Panc1 (cell line): ENCODE results near the gene ASPHD1. TPM values are rescaled to one million over a fixed set of nuclear protein-coding genes. Genes with fewer than 3 reads are reported as not detected.

Source experiments
- ATAC-seq: fragments of 200-7000 bp; cut with Tn5 transposase; 2 replicates; pipeline ENCODE4 v1.9.1; 2020; ENCODE audit warnings: mild to moderate bottlenecking, moderate library complexity
- BruUV-seq: library from RNA; stranded (reverse); fragments of 400-500 nt; replicated peaks from 2 replicates; lab custom pipeline; 2021; lab: Mats Ljungman, UMichigan
- CTCF ChIA-PET: fragments of 300-600 bp; sonication (Branson Sonifier 250); formaldehyde crosslinking; loops from one replicate; lab custom pipeline; 2022; ENCODE audit warnings: antibody characterized with exemption; lab: Charles Lee
- POLR2A ChIA-PET: fragments of 300-600 bp; sonication (Branson Sonifier 250); formaldehyde crosslinking; loops from one replicate; lab custom pipeline; 2022; ENCODE audit warnings: antibody characterized with exemption; lab: Charles Lee
- DNase-seq: peaks from one replicate; pipeline ENCODE4 v3.0.0-alpha.2; 2010; ENCODE audit warnings: low read depth, low spot score
- H3K27ac ChIP-seq: 2 replicates; pipeline ENCODE4 v1.5.1; 2011; ENCODE audit warnings: mild to moderate bottlenecking, low read length, inconsistent platforms
- H3K27me3 ChIP-seq: fragments of 200-500 bp; sonication (Bioruptor generic); 2 replicates; pipeline ENCODE4 v1.6.0; 2014; ENCODE audit warnings: low read length, inconsistent platforms; ENCODE audit not compliant: control insufficient read depth, insufficient read depth
- H3K36me3 ChIP-seq: fragments of 200-500 bp; sonication (Bioruptor generic); 2 replicates; pipeline ENCODE4 v1.5.1; 2014; ENCODE audit warnings: inconsistent platforms, mild to moderate bottlenecking, low read length, moderate library complexity; ENCODE audit not compliant: control insufficient read depth, insufficient read depth
- H3K4me1 ChIP-seq: 2 replicates; pipeline ENCODE4 v1.5.1; 2011; ENCODE audit warnings: inconsistent platforms, mild to moderate bottlenecking, low read length, moderate library complexity; ENCODE audit not compliant: control insufficient read depth, insufficient read depth
- H3K4me3 ChIP-seq, 2 experiments: 2 replicates each; pipeline ENCODE4 v1.5.1; 2011 to 2012; ENCODE audit warnings: low read depth in 2 of 2, low read length in 2 of 2, mild to moderate bottlenecking in 2 of 2, inconsistent platforms in 1 of 2, moderate library complexity in 1 of 2
- H3K9me3 ChIP-seq: fragments of 200-500 bp; sonication (Bioruptor generic); 2 replicates; pipeline ENCODE4 v1.5.1; 2014; ENCODE audit warnings: low read depth, mild to moderate bottlenecking, inconsistent platforms, low read length, moderate library complexity; ENCODE audit not compliant: control insufficient read depth, insufficient read depth
- POLR2AphosphoS5 ChIP-seq: IDR thresholded peaks from 2 replicates; pipeline ENCODE4 v1.6.1; 2012; ENCODE audit warnings: mild to moderate bottlenecking, low read depth, low read length, moderate library complexity
- SIN3A ChIP-seq: IDR thresholded peaks from 2 replicates; pipeline ENCODE4 v1.6.1; 2012; ENCODE audit warnings: low read depth, mild to moderate bottlenecking, low read length, moderate library complexity, borderline replicate concordance; ENCODE audit not compliant: insufficient read depth
- TCF7L2 ChIP-seq: IDR thresholded peaks from 2 replicates; pipeline ENCODE4 v1.6.1; 2011; ENCODE audit warnings: mild to moderate bottlenecking, low read depth, low read length, inconsistent platforms
- in situ Hi-C: cut with HindIII; loops from 2 replicates; pipeline ENCODE4 v1.10.0; 2016; ENCODE audit warnings: low sequenced_read_pairs, low pct_unique_long_range_greater_than_20kb
- intact Hi-C: fragments of 100-400 bp; cut with micrococcal nuclease; formaldehyde crosslinking; loops from one replicate; pipeline ENCODE4 v1.10.0; 2022; ENCODE audit not compliant: unreplicated experiment
- total RNA-seq: library from RNA; stranded (reverse); gene quantifications from one replicate; pipeline ENCODE4 v1.2.1, GENCODE V29; 2021; ENCODE audit not compliant: unreplicated experiment
- TF ChIP-seq, protein P1 (sequence below), 2 experiments: IDR thresholded peaks; 2 replicates each; pipeline ENCODE4 v1.6.1; 2011 to 2012; ENCODE audit warnings: low read depth in 2 of 2, control low read depth in 1 of 2, low read length in 1 of 2, mild to moderate bottlenecking in 1 of 2, moderate library complexity in 1 of 2; ENCODE audit not compliant: insufficient read depth in 1 of 2
- TF ChIP-seq, protein P2 (sequence below): fragments of 450-650 bp; IDR thresholded peaks from 2 replicates; pipeline ENCODE4 v1.5.1; 2017; ENCODE audit warnings: mild to moderate bottlenecking

Gene ASPHD1
- total RNA-seq, 1 experiment from 2014 or later = 87.0 TPM

DNA sequence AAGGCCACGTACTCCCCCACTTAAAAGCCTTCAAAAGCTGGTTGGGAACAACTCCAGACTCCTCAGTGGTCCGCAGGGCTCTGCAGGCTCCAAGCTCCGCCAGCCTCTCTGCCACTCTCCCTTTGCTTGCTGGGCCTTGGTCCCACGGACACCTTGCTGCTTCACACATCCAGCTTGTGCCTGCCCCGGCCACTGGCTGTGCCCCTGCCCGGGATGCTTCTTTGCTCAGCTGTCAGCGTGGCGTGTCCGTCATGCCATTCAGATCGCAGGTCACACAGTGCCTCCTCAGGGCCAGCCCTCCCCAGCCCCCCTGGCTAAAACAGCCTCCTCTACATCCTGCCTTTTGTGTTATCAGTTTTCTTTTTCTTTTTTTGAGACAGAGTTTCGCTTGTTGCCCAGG, 11.8 kb downstream of the ASPHD1 start:
- Histone ChIP-seq H3K4me1 (no peaks in the 10 kb centered on the region), H3K27ac (no peak overlapping the region), H3K27me3 (no peaks in the 10 kb centered on the region), H3K9me3 (no peaks in the 10 kb centered on the region), H3K36me3 (no peaks in the 10 kb centered on the region), H3K4me3 (no peak overlapping the region)
- DNase-seq = no peak
- peak; percentile 7; the same call in 1 of the 2 replicates for ATAC-seq
- in situ Hi-C loops (no loop called here), intact Hi-C loops (loop anchor here (10.0 kb wide), 1 partner anchor 113 kb away; the partner anchor contains the start of gene C16orf92)
- ChIA-PET POLR2A (no interaction called here), CTCF (no interaction called here)
- no TSS peak for BruUV-seq
- no peak for TF ChIP-seq SIN3A
- TF ChIP-seq POLR2AphosphoS5 = 0 out of 2 replicates have a peak, but pooled peaks have one; percentile 17
- TF ChIP-seq, protein P1, sequence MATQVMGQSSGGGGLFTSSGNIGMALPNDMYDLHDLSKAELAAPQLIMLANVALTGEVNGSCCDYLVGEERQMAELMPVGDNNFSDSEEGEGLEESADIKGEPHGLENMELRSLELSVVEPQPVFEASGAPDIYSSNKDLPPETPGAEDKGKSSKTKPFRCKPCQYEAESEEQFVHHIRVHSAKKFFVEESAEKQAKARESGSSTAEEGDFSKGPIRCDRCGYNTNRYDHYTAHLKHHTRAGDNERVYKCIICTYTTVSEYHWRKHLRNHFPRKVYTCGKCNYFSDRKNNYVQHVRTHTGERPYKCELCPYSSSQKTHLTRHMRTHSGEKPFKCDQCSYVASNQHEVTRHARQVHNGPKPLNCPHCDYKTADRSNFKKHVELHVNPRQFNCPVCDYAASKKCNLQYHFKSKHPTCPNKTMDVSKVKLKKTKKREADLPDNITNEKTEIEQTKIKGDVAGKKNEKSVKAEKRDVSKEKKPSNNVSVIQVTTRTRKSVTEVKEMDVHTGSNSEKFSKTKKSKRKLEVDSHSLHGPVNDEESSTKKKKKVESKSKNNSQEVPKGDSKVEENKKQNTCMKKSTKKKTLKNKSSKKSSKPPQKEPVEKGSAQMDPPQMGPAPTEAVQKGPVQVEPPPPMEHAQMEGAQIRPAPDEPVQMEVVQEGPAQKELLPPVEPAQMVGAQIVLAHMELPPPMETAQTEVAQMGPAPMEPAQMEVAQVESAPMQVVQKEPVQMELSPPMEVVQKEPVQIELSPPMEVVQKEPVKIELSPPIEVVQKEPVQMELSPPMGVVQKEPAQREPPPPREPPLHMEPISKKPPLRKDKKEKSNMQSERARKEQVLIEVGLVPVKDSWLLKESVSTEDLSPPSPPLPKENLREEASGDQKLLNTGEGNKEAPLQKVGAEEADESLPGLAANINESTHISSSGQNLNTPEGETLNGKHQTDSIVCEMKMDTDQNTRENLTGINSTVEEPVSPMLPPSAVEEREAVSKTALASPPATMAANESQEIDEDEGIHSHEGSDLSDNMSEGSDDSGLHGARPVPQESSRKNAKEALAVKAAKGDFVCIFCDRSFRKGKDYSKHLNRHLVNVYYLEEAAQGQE (IDR thresholded peaks at IDR 0.05; ENCODE audit: insufficient read depth in 1 of 2, low read depth in 2 of 2, low read length in 1 of 2) = no peak
- TF ChIP-seq, protein P2, sequence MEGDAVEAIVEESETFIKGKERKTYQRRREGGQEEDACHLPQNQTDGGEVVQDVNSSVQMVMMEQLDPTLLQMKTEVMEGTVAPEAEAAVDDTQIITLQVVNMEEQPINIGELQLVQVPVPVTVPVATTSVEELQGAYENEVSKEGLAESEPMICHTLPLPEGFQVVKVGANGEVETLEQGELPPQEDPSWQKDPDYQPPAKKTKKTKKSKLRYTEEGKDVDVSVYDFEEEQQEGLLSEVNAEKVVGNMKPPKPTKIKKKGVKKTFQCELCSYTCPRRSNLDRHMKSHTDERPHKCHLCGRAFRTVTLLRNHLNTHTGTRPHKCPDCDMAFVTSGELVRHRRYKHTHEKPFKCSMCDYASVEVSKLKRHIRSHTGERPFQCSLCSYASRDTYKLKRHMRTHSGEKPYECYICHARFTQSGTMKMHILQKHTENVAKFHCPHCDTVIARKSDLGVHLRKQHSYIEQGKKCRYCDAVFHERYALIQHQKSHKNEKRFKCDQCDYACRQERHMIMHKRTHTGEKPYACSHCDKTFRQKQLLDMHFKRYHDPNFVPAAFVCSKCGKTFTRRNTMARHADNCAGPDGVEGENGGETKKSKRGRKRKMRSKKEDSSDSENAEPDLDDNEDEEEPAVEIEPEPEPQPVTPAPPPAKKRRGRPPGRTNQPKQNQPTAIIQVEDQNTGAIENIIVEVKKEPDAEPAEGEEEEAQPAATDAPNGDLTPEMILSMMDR = no peak; the same call in 1 of the 2 replicates

DNA sequence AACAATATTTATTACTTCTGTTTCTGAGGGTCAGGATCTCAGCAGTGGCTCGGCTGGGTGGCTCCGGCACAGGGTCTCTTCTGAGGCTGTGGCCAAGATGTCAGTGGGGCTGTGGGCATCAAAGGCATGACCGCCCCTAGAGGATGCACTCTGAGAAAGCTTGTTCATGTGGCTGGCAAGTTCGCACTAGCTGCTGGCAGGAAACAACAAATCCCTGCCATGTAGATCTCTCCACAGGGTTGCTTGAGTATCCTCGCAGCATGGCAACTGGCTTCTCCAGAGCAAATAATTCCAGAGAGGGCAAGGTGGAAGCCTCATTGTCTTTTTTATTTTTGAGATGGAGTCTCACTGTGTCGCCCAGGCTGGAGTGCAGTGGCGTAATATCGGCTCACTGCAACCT, 13.2 kb downstream of the ASPHD1 start:
- Histone ChIP-seq H3K27ac (no peak overlapping the region), H3K4me3 (no peak overlapping the region), H3K4me1 (no peaks in the 10 kb centered on the region), H3K36me3 (peaks cover 3% of the 10 kb centered on the region; the same call in 1 of the 2 replicates), H3K27me3 (no peaks in the 10 kb centered on the region), H3K9me3 (no peaks in the 10 kb centered on the region)
- no TSS peak for BruUV-seq
- DNase-seq (no peak), ATAC-seq (no peak)
- intact Hi-C loops (loop anchor here (10.0 kb wide), 1 partner anchor 111 kb away; the partner anchor contains the start of gene C16orf92), in situ Hi-C loops (no loop called here)
- TF ChIP-seq, protein P2 = no peak
- TF ChIP-seq POLR2AphosphoS5 (no peak), TCF7L2 (no peak), SIN3A (no peak)
- TF ChIP-seq, protein P1 (IDR thresholded peaks at IDR 0.05; ENCODE audit: insufficient read depth in 1 of 2, low read depth in 2 of 2, low read length in 1 of 2) = no peak
- ChIA-PET CTCF (no interaction called here), POLR2A (interaction anchor here (0.7 kb wide), 1 partner anchor 13 kb away, joined by 8 read pairs; the partner anchor contains the start of gene ASPHD1)
